Measurements from ENCODE around the gene SUPT7L. TPM values are rescaled to one million over a fixed set of nuclear protein-coding genes. Genes with fewer than 3 reads are reported as not detected.

SUPT7L gene
- total and polyA plus RNA-seq, 2 of the 4 experiments (the other 2 are of a cell fraction) = 16.7 to 33.4 TPM

- Histone ChIP-seq H2BK20ac (ENCODE audit: low read depth, low read length) (no peak overlapping the region), H3K4ac (ENCODE audit: low read depth, low read length) (no peak overlapping the region), H2AK9ac (replicated peaks; ENCODE audit: low read depth, low read length, poor library complexity) (no peak overlapping the region), H3K23ac (ENCODE audit: low read depth, low read length) (no peak overlapping the region), H2BK120ac (ENCODE audit: low read depth, low read length) (no peak overlapping the region), H2AFZ (replicated peaks; ENCODE audit: low read length, poor library complexity) (no peak overlapping the region), H3K9ac (ENCODE audit: low read depth, low read length) (no peak overlapping the region), H3K9me3 (ENCODE audit: control insufficient read depth, insufficient read depth, low read length) (no peaks in the 10 kb centered on the region), H3K9me1 (ENCODE audit: insufficient read depth, low read length) (no peaks in the 10 kb centered on the region; the same call in 1 of the 2 replicates), H3K4me1 (ENCODE audit: control insufficient read depth, insufficient read depth, low read length) (peaks cover 3% of the 10 kb centered on the region; the same call in 1 of the 2 replicates), H3K27me3 (ENCODE audit: control insufficient read depth, insufficient read depth, low read length) (no peaks in the 10 kb centered on the region), H4K20me1 (ENCODE audit: insufficient read depth, low read length) (peaks cover 4% of the 10 kb centered on the region; the same call in 1 of the 2 replicates), H4K8ac (ENCODE audit: low read depth in 2 of 2, low read length in 2 of 2) (no peak overlapping the region), H4K91ac (ENCODE audit: insufficient read depth, low read depth, low read length) (no peak overlapping the region), H3K18ac (ENCODE audit: low read depth, low read length) (no peak overlapping the region), H3K4me2 (ENCODE audit: low read depth, low read length) (no peak overlapping the region), H3K14ac (replicated peaks; ENCODE audit: low read depth, low read length) (no peak overlapping the region), H2AK5ac (ENCODE audit: low read depth, low read length) (no peak overlapping the region), H2BK5ac (ENCODE audit: low read depth, low read length, poor library complexity, severe bottlenecking) (no peak overlapping the region), H3K56ac (ENCODE audit: extremely low read depth, insufficient read depth, low read length) (no peak overlapping the region), H3K4me3 (ENCODE audit: insufficient read depth, low read depth, low read length) (no peak overlapping the region), H3K27ac (ENCODE audit: insufficient read depth, low read length) (no peak overlapping the region), H4K5ac (ENCODE audit: low read depth, low read length) (no peak overlapping the region), H3K36me3 (ENCODE audit: control insufficient read depth, insufficient read depth, low read length) (peaks cover 26% of the 10 kb centered on the region), H2BK15ac (ENCODE audit: low read depth, low read length) (no peak overlapping the region), H3K79me1 (ENCODE audit: low read depth in 1 of 2, low read length in 2 of 2) (peaks cover 14 to 41% of the 10 kb centered on the region in 2 experiments)
- ChIA-PET POLR2A (ENCODE audit: unreplicated experiment) (no interaction called here), CTCF (no interaction called here)
- intact Hi-C loops (cut with micrococcal nuclease) (no loop called here), dilution Hi-C loops (cut with HindIII; ENCODE audit: low sequenced_read_pairs, unreplicated experiment) (no loop called here), in situ Hi-C loops (cut with MboI; ENCODE audit: low sequenced_read_pairs) (no loop called here)
- no peak for ATAC-seq (ENCODE audit: low read depth)
- DNase-seq = no peak
- no CpG with 5 or more reads among the region's 2 CpGs for WGBS, 2 experiments (ENCODE audit: extremely low coverage in 2 of 2, insufficient read length in 1 of 2)
- no TSS peak for BruUV-seq (replicated peaks)
- TF ChIP-seq USF2 (IDR thresholded peaks at IDR 0.05; ENCODE audit: low read depth, low read length) = no peak
- TF ChIP-seq FOS (IDR thresholded peaks at IDR 0.05; ENCODE audit: low read depth, low read length) = no peak
- no peak for TF ChIP-seq RFX5 (IDR thresholded peaks at IDR 0.05; ENCODE audit: low read depth, low read length)
- no peak for TF ChIP-seq NFE2L2 (IDR thresholded peaks at IDR 0.05; ENCODE audit: low read depth, low read length)
- TF ChIP-seq MAZ (IDR thresholded peaks at IDR 0.05; ENCODE audit: borderline replicate concordance, low read depth, low read length) = no peak
- TF ChIP-seq RAD21 (IDR thresholded peaks at IDR 0.05; ENCODE audit: low read length) = no peak
- TF ChIP-seq CHD1 (IDR thresholded peaks at IDR 0.05; ENCODE audit: low read depth, low read length) = no peak
- no peak for TF ChIP-seq CTCF (conservative IDR thresholded peaks at IDR 0.05; ENCODE audit: low read depth, low read length)
- TF ChIP-seq SMC3 (IDR thresholded peaks at IDR 0.05; ENCODE audit: low read depth, low read length) = no peak
- no peak for TF ChIP-seq BHLHE40 (IDR thresholded peaks at IDR 0.05; ENCODE audit: low read depth, low read length)
- TF ChIP-seq POLR2A (IDR thresholded peaks at IDR 0.05; ENCODE audit: low read depth, low read length) = no peak
- no peak for TF ChIP-seq MXI1 (IDR thresholded peaks at IDR 0.05; ENCODE audit: borderline replicate concordance, low read depth, low read length)
- no peak for TF ChIP-seq CEBPB (IDR thresholded peaks at IDR 0.05; ENCODE audit: low read depth, low read length)
- no peak for TF ChIP-seq ELK1 (IDR thresholded peaks at IDR 0.05; ENCODE audit: borderline replicate concordance, low read depth, low read length)
Measured at GRCh38 chr2:27634291-27634690, 29.1 kb downstream of the SUPT7L start.
